ENCODE measurements around the gene ZBTB38. TPM values are rescaled to one million over a fixed set of nuclear protein-coding genes. Genes with fewer than 3 reads are reported as not detected.

The ZBTB38 gene
- total RNA-seq, 3 donors from 2014 or later (not counting 1 experiment from before 2014, with no cell fraction given) = 40.3 to 68.3 (median 56.7) TPM

DNA sequence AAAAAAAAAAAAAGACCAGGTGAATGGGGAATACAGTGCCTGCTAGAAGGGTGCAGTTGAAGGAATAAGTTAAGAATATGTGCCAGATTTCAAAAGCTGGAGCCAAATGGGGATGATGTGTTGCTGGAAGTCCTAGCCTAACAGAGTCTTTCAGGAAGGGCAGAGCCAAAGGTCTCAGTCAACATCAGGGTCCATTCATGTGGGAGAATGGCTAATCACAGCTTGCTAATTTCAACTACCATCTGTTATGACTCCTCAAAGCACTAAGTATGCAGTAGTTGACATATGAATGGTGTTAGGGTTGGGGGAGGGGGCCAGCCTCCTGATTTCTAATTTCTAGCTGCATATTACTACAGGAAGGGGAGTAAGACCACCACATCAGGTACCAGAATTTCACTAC, 4.4 kb downstream of the ZBTB38 start:
- no peak for DNase-seq
- H3K36me3 ChIP-seq (ENCODE audit: control insufficient read depth, insufficient read depth, low read length) = no peaks in the 10 kb centered on the region
- no peak overlapping the region for H3K27ac ChIP-seq (ENCODE audit: low read length)
- no peaks in the 10 kb centered on the region for H3K27me3 ChIP-seq (ENCODE audit: control insufficient read depth, insufficient read depth, low read length)
- Mint-ChIP-seq H3K9me3 (no peaks in the 10 kb centered on the region), H3K27ac (no peak overlapping the region), H3K4me3 (no peak overlapping the region), H3K36me3 (no peaks in the 10 kb centered on the region), H3K27me3 (ENCODE audit: low read depth in 2 of 2) (no peaks in the 10 kb centered on the region), H3K4me1 (peaks cover 9 to 33% of the 10 kb centered on the region in 2 donors)
- H3K9me3 ChIP-seq (ENCODE audit: control insufficient read depth, insufficient read depth, low read length) = no peaks in the 10 kb centered on the region
- TF ChIP-seq, protein P1, sequence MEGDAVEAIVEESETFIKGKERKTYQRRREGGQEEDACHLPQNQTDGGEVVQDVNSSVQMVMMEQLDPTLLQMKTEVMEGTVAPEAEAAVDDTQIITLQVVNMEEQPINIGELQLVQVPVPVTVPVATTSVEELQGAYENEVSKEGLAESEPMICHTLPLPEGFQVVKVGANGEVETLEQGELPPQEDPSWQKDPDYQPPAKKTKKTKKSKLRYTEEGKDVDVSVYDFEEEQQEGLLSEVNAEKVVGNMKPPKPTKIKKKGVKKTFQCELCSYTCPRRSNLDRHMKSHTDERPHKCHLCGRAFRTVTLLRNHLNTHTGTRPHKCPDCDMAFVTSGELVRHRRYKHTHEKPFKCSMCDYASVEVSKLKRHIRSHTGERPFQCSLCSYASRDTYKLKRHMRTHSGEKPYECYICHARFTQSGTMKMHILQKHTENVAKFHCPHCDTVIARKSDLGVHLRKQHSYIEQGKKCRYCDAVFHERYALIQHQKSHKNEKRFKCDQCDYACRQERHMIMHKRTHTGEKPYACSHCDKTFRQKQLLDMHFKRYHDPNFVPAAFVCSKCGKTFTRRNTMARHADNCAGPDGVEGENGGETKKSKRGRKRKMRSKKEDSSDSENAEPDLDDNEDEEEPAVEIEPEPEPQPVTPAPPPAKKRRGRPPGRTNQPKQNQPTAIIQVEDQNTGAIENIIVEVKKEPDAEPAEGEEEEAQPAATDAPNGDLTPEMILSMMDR (IDR thresholded peaks at IDR 0.05) = no peak
- no peak overlapping the region for H3K4me3 ChIP-seq (ENCODE audit: low read length)
- peaks cover 7% of the 10 kb centered on the region for H3K4me1 ChIP-seq (ENCODE audit: control insufficient read depth, insufficient read depth, low read length)
- intact Hi-C loops (cut with micrococcal nuclease) = no loop called here
- ATAC-seq = no peak

DNA sequence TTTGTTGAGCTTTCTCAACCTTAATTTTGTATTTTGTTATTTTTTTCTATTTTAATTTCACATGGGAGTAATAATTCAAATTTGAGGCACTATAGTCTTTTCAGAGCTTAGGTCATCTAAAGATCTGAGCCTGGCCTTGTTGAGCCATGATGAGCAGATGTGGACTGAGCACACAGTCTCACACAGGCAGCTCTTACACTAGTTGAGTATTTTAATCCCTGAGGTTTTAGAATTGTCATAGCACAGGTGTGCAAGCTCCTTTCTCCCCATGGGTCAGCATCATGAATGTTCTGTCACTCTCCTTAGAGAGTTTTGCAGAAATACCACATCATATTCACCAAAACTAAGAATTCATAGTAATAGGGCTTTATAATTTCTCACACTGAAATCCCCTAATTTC, 4.9 kb downstream of the ZBTB38 start:
- TF ChIP-seq, protein P1 (IDR thresholded peaks at IDR 0.05) = no peak
- Mint-ChIP-seq H3K4me3 (no peak overlapping the region), H3K27ac (no peak overlapping the region), H3K9me3 (no peaks in the 10 kb centered on the region), H3K36me3 (no peaks in the 10 kb centered on the region), H3K4me1 (peaks cover 9 to 28% of the 10 kb centered on the region in 2 donors), H3K27me3 (ENCODE audit: low read depth in 2 of 2) (no peaks in the 10 kb centered on the region)
- Histone ChIP-seq H3K27me3 (ENCODE audit: control insufficient read depth, insufficient read depth, low read length) (no peaks in the 10 kb centered on the region), H3K36me3 (ENCODE audit: control insufficient read depth, insufficient read depth, low read length) (no peaks in the 10 kb centered on the region), H3K4me1 (ENCODE audit: control insufficient read depth, insufficient read depth, low read length) (peaks cover 1% of the 10 kb centered on the region), H3K27ac (ENCODE audit: low read length) (no peak overlapping the region), H3K9me3 (ENCODE audit: control insufficient read depth, insufficient read depth, low read length) (no peaks in the 10 kb centered on the region), H3K4me3 (ENCODE audit: low read length) (no peak overlapping the region)
- ATAC-seq (no peak), DNase-seq (no peak)
- intact Hi-C loops (cut with micrococcal nuclease) = no loop called here

DNA sequence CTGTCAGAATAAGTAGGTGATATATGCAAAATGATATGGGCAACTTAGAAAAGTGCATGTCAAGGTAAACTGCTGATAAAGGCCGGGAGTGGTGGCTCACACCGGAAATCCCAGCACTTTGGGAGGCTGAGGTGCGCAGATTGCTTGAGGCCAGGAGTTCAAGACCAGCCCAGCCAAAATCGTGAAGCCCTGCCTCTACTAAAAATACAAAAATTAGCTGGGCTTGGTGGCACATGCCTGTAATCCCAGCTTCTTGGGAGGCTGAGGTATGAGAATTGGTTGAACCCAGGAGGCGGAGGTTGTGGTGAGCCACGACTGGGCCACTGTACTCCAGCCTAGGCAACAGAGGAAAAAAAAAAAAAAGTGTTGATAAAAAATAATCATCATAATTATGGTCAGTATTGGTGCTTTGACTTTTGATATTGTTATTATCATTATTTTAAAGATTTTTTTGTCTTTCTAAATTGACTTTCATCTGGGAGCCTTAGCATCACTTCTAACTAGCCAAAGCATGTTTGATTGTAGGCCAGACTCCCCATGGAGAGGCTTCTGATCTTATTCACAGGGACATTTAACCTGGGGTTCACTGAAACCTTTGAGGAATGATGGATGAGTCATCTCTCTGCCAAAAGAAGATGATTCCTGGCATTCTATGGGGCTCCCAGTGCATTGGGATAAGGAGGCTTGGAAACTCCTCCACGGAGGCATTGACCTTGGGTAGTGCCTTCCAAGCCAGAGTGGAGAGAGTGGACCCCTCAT, 5.6 kb downstream of the ZBTB38 start:
- TF ChIP-seq, protein P1 (IDR thresholded peaks at IDR 0.05) = no peak
- intact Hi-C loops (cut with micrococcal nuclease) = no loop called here
- Histone ChIP-seq H3K36me3 (ENCODE audit: control insufficient read depth, insufficient read depth, low read length) (no peaks in the 10 kb centered on the region), H3K27me3 (ENCODE audit: control insufficient read depth, insufficient read depth, low read length) (no peaks in the 10 kb centered on the region), H3K9me3 (ENCODE audit: control insufficient read depth, insufficient read depth, low read length) (no peaks in the 10 kb centered on the region), H3K4me1 (ENCODE audit: control insufficient read depth, insufficient read depth, low read length) (peaks cover 3% of the 10 kb centered on the region), H3K4me3 (ENCODE audit: low read length) (no peak overlapping the region), H3K27ac (ENCODE audit: low read length) (no peak overlapping the region)
- no peaks in the 10 kb centered on the region for H3K27me3 Mint-ChIP-seq (ENCODE audit: low read depth in 2 of 2)
- no peak overlapping the region for H3K27ac Mint-ChIP-seq
- H3K4me1 Mint-ChIP-seq = peaks cover 9 to 26% of the 10 kb centered on the region in 2 donors
- no peaks in the 10 kb centered on the region for H3K9me3 Mint-ChIP-seq
- ATAC-seq (no peak), DNase-seq (no peak)
- H3K4me3 Mint-ChIP-seq = no peak overlapping the region
- 78% methylated on average over 7 of the region's 7 CpGs for WGBS (ENCODE audit: insufficient coverage)
- no peaks in the 10 kb centered on the region for H3K36me3 Mint-ChIP-seq

All from natural killer cell (primary cell).